Globus pallidus (tissue), 1 donor: Measurements from ENCODE around the gene GPRC5A.

ENCODE experiments used
- DNase-seq: peaks from one replicate; pipeline ENCODE4 v3.0.0-alpha.2; 2015; ENCODE audit warnings: low spot score

GPRC5A gene

GRCh38 chr12:12941450-12942350 lies 50.3 kb downstream of the GPRC5A start:
- no peak for DNase-seq

GRCh38 chr12:12943586-12944260 lies 52.4 kb downstream of the GPRC5A start:
- DNase-seq, result no peak

GRCh38 chr12:12945591-12945990 lies 54.2 kb downstream of the GPRC5A start:
- DNase-seq, result no peak

GRCh38 chr12:12946686-12947355 lies 55.5 kb downstream of the GPRC5A start:
- peak; percentile 97 for DNase-seq

DNA sequence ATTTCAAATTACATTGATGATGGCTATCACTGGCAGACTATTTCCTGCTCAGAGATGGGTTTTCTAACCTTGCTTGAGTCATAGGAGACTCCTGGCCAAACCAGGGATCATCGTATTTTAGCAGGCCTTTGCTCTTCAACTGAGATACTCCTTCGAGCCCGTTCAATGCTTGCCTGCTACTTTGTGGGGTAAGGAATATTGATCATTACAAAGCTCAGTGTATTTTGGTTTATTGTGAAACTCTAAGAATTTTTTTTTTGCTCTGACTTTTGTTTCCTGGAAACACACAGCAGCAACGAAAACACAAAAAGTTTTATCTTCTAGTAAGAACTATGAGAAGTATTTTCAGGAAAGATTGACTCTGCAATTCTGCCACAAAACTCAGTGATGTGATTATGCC lies 56.5 kb downstream of the GPRC5A start:
- no peak for DNase-seq

DNA sequence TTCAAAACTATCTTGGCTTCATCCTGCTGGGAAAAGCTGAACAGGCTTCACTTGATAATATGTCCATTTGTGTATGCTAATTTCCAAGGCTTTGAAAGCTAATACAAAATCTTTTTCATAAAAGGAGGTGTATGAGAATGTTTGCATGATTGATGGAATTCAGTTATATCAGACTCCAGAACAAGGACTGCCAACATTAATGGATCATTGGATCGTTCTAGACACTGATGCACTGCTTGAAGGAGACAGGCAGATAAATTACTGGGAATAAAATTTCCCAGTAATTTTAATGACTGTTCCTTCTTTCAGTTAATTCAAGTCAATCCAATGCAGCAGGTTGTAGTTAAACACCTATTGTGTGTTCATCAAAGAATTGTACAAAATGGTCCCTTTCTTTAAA lies 60.1 kb downstream of the GPRC5A start:
- DNase-seq, result no peak

GRCh38 chr12:12952036-12952435 lies 60.7 kb downstream of the GPRC5A start, which contains the start of gene GPRC5D:
Gene GPRC5D, minus strand, starts transcription at chr12:12952170. Its CDS starts 1,786 bp downstream, at chr12:12950384.
- DNase-seq, result no peak

DNA sequence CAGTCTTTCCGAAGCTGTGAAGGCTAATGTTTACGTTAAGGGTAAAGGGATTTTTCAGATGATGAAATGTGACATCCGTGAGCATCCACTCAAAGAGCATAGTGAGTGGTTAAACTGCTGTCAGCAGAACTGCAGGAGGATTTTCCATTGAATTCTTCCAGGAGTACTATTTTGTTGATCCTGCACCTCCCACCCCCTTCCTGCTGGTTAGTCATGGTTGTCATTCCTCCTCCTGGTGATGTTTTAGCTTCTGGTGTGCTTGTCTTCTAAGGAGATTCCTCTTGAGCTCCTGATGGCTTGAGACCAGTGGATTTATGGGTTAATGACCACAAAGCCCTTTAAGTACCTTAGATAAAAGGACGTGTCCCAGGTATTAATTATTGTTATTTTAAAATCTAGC lies 63.0 kb downstream of the GPRC5A start:
- no peak for DNase-seq

DNA sequence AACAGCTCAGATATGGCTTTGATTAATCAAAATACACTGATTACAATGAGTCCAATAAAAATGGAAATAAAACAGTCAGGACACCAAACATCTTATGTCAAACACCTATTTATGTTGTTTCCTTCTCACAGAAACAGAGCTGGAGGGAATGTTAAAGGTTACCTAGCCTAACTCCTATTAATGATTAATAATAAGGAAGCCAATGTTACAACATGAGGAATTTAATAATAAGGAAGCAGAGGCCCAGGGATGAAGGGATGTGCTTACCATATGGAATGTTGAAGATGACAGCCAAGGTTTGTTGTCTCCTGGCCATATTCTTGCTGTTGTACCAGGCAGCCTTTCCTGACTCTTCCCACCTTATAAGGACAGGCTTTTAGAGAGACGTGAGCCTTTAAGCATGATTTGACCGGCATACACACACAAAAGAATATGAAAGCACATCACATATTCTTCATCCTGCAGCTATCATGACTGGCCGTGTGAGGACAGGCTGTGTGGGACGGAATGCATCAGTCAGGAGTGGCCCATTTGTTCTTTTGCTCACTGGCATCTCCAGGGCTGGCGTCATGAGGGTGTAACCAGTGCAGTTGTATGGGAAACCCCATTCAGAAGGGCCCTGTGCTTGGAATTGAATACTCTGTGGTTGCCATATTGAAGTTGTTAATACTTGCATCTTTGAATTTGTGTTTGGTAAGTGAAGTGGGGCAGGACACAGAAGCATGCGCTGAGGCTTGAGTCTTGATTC lies 63.7 kb downstream of the GPRC5A start:
- DNase-seq, result no peak

- DNase-seq, result no peak
Observed at GRCh38 chr12:12958886-12959285, 67.5 kb downstream of the GPRC5A start.

- no peak for DNase-seq
Observed at GRCh38 chr12:12960639-12961209, 69.4 kb downstream of the GPRC5A start.

DNA sequence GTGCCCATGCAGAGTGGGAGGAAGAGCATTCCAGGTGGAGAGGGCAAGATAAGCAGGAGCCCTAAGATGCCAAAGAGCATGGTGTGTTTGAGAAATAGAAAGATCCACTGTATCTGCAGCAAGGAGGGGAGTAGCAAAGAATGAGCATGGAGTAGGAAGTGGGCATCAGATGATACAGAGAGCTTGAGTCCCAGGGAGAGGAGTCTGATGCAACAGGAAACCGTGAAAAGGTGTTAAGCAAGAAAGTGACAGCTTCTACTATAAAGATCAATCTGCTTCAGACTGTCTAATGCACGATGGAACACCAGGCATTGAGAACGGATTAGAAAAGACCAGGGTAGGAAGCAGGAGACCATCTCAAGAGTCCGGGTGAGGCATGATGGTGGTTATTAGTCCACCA lies 72.9 kb downstream of the GPRC5A start:
- DNase-seq, result no peak

GRCh38 chr12:12965836-12966235 lies 74.5 kb downstream of the GPRC5A start:
- no peak for DNase-seq
